SKM-1 (cell line): ENCODE results near the gene SULT1A3.
"Not testable (repeated sequence)": the region's sequence is repeated elsewhere in the genome, so short reads cannot be mapped to it uniquely, and the experiment has no call there.

Source experiments
- DNase-seq: peaks from one replicate; lab custom pipeline; 2025; ENCODE audit not compliant: unreplicated experiment; lab: John Stamatoyannopoulos, UW

Gene SULT1A3

DNA sequence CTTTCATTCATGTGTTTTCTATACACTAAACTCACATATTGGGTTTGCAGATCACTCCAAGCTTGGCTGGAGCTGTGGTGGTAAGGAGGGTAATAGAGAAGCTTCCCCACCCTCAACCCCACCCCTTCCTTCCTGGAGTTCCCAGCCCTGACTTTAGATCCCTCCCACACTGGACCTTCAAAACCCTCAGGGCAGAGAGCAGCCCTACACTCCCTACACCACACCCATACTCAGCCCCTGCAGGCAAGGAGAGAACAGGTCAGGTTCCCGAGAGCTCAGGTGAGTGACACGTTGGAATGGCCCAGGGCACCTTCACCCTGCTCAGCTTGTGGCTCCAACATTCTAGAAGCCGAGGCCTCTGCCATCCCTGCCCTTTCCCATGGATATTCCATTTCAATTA lies at the start of gene SULT1A3:
Gene SULT1A3 (plus strand): TSS at position 207 of the 400 bp plus-strand sequence. CDS start 1,474 bp downstream, outside the sequence.
- not testable (repeated sequence) for DNase-seq

DNA sequence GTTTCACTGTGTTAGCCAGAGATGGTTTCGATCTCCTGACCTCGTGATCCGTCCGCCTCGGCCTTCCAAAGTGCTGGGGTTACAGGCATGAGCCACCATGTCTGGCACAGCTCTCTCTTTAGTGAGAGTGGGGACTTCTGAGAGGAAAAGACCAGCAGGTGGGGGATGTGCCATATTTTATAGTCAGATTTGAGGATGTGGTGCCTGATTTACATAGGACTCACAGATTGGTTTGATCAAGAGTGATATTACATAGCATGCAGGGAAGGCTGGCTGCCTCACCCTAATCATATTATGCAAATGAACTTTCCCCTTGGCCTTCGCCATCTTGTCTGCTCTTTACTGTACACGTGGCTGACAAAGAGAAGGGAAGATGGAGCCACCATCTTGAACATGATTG lies 48.0 kb upstream of the SULT1A3 start:
- DNase-seq, result no peak

DNA sequence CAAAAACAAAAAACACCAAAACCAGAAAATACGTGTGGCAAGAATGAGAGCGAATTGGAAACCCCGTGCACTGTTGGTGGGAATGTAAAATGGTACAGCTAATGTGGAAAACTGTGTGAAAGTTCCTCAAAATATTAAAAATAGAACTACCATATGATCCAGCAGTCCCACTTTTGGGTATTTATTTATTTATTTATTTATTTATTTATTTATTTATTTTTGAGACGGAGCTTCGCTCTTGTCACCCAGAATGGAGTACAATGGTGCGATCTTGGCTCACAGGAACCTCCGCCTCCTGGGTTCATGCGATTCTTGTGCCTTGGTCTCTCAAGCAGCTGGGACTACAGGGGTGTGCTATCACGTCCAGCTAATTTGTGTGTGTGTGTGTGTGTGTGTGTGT lies 46.5 kb upstream of the SULT1A3 start:
- DNase-seq, result no peak

DNA sequence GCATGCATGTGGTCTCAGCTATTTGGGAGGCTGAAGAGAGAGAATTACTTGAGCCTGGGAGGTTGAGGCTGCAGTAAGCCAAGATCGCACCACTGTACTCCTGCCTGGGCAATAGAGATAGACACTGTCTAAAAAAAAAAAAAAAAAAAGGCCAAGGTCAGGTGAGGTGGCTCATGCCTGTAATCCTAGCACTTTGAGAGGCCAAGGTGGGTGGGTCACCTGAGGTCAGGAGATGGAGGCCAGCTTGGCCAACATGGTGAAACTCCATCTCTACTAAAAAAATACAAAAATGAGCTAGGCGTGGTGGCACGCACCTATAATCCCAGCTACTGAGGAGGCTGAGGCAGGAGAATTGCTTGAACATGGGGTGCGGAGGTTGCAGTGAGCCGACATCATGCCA lies 43.9 kb upstream of the SULT1A3 start:
- DNase-seq, result no peak

DNA sequence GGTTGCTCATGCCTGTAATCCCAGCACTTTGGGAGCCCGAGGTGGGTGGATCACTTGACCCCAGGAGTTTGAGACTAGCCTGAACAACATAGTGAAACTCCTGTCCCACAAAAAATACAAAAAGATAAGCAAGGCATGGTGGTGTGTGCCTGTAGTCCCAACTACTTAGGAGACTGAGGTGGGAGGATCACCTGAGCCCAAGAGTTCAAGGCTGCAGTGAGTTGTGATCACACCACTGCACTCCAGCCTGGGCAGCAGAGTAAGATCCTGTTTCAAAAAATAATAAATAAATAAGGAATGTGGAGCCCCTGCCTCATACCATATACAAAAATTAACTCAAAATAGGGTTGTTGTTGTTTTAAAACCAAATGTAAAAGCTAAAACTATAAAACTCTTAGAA lies 41.8 kb upstream of the SULT1A3 start:
- no peak for DNase-seq

DNA sequence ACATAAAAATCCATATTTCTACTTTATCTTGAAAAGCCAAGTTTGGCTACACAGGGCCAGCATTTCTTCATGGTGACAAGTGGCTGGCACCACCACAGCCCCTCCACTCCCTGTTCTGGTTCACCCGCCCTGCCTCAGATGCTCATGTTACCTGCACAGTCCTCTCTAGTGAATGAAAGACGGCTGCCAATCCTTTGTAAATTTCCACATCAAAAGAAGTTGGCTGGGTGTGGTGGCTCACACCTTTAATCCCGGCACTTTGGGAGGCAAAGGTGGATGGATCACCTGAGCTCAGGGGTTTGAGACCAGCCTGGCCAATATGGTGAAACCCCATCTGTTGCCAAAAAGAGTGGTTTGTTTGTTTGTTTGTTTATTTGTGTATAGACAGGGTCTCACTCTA lies 35.5 kb upstream of the SULT1A3 start:
- no peak for DNase-seq

DNA sequence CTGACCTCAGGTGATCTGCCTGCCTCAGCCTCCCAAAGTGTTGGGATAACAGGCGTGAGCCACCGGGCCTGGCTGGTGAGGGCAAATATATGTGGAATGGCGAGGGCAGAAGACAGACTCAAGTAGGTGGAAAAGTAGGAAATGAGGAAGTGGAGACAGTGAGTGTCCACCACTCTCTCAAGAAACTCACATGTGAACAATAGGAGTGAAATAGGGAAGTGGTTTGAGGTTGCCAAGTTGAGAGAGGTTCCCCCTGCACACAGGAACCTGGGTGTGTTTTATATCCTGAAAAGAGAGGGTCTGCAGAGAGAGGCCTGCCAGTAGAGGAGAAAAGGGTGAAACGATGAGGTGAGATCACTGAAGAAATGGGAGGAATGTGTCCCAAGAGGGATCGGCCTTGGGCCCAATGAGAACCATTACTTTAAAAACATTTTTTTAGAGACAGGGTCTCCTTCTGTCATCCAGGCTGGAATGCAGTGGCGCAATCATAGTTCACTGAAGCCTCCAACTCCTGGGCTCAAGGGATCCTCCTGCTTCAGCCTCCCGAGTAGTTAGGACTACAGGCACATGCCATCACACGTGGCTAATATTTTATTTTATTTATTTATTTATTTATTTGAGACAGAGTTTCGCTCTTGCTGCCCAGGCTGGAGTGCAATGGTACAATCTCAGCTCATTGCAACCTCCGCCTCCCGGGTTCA lies 32.7 kb upstream of the SULT1A3 start:
- peak; percentile 98 for DNase-seq

DNA sequence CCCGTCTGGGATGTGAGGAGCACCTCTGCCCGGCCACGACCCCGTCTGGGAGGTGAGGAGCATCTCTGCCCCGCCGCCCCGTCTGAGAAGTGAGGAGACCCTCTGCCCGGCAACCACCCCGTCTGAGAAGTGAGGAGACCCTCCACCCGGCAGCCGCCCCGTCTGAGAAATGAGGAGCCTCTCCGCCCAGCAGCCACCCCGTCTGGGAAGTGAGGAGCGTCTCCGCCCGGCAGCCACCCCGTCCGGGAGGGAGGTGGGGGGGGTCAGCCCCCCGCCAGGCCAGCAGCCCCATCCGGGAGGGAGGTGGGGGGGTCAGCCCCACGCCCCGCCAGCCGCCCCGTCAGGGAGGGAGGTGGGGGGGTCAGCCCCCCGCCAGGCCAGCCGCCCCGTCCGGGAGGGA lies 30.3 kb upstream of the SULT1A3 start:
- not testable (repeated sequence) for DNase-seq

DNA sequence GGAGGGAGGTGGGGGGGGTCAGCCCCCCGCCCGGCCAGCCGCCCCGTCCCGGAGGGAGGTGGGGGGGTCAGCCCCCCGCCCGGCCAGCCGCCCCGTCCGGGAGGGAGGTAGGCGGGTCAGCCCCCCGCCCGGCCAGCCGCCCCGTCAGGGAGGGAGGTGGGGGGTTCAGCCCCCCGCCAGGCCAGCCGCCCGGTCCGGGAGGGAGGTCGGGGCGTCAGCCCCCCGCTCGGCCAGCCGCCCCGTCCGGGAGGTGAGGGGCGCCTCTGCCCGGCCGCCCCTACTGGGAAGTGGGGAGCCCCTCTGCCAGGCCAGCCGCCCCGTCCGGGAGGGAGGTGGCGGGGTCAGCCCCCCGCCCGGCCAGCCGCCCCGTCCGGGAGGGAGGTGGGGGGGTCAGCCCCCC lies 29.6 kb upstream of the SULT1A3 start:
- not testable (repeated sequence) for DNase-seq

DNA sequence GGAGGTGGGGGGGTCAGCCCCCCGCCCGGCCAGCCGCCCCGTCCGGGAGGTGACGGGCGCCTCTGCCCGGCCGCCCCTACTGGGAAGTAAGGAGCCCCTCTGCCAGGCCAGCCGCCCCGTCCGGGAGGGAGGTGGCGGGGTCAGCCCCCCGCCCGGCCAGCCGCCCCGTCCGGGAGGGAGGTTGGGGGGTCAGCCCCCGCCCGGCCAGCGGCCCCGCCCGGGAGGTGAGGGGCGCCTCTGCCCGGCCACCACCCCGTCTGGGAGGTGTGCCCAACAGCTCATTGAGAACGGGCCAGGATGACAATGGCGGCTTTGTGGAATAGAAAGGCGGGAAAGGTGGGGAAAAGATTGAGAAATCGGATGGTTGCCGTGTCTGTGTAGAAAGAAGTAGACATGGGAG lies 28.9 kb upstream of the SULT1A3 start:
- DNase-seq, result not testable (repeated sequence)

DNA sequence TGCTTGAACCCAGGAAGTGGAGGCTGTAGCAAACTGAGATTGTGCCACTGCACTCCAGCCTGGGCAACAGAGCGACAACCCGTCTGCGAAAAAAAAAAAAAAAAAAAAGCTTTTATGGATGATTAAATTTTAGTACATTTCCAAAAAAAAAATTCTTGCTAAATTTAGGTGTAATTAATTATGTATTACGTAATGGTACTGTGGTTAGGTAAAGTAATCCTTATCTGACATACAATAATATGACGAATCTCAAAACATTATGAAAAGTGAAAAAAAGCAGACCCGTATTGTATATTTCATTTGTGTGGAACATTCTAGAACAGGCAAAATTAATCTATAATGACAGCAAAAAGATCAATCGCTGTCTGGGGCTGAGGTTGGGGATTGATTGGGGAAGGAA lies 26.0 kb upstream of the SULT1A3 start:
- no peak for DNase-seq

DNA sequence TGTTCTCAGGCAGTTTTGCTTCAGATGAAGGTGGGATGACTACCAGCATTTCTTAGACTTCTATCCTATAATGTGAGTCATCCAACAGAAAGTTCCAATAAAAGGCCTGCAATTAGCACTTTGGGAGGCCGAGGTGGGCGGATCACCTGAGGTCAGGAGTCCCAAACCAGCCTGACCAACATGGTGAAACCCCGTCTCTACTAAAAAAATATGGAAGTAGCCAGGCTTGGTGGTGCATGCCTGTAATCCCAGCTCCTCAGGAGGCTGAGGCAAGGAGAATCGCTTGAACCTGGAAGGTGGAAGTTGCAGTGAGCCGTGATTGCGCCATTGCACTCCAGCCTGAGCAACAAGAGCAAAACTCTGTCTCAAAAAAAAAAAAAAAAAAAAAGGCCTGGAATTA lies 22.2 kb upstream of the SULT1A3 start:
- DNase-seq, result not testable (repeated sequence)

DNA sequence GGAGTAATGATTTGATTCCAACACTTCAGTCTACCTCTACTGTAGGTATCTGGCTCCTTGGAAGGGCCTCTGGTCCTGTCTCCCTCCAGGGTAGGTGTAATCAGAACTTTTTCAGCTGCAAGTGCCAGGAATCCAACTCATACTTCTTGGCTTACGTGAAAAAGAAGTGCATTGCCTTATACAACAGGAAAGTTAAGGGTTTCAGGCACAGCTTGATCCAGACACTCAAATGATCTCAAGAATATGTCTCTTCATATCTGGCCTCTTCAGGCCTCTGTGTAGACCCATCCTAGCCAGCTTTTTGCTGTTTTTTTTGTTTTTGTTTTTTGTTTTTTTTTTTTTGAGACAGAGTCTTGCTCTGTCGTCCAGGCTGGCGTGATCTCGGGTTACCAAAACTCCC lies 19.9 kb upstream of the SULT1A3 start:
- no peak for DNase-seq

DNA sequence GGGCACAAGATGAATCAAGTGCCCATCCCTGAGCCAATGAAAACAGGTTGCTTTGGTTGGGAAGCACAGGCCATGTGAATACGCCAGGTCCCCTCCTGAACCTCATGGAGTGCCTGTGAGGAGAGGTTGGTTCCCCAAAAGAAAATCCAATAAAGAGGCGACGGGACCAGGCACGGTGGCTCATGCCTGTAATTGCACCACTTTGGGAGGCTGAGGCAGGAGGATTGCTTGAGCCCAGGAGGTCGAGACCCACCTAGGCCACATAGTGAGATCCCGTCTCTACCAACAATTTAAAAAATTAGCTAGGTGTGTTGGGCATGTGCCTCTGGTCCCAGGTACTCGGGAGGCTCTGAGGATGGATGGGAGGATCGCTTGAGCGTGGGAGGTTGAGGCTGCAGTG lies 19.1 kb upstream of the SULT1A3 start:
- DNase-seq, result no peak

DNA sequence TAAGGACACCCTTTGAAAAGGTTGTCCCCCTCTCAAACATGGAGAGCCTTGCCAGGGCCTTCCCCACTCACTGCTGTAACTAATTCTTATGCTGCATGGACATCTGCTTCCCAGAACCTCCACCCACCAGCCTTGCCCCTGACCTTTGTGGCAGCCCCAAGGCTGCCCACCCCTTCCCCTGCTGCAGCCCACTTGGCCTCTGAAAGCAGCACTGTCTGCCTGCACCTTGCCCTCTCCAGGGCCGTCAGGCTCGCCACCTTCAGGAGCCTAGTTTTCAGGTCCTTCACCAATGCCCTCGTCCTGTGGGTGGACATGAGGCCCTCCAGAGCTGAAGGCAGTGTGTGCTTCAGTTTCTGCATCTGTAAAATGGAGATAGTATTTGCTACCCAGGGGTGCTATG lies 18.3 kb upstream of the SULT1A3 start:
- DNase-seq, result no peak

DNA sequence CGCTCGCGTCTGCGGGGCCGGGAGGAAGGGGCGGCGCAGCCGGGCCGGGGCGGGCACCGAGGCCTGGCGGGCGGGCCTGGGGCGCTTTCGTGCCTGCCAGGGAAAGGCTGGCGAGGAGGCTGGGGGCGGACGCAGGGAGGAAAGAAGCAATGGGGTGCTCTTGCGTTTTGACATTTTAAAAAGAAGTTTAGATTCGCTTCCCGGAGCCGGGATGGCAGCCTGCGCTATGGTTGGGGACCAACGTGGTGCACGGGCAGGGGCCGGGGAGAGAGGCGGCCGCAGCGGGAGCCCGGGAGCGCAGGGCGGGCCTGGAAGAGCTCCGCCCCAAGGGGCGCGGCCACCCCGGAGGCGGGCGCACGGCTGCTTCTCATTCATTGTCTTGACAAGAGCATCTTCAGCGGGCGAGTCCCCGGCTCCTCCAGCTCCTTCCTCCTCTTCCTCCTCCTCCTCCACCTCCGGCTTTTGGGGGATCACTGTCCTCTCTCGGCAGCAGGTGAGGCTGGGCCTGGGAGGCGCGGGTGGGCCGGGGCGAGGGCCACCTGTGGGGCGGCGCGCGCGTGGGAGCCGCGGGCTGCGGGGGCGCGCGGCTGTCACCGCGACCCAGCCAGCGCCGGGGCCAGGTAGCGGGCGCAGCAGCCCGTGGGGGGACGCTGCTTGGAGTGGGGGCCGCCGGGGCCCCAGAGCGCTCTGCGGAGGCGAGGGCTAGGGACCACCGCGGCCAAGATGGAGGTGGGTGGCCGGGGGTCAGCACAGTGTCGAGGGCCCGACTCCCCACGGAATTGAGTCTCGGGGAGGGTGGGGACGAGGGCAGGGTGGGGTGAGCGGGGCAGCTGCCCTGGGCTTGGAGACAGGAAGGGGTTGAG lies 15.6 kb upstream of the SULT1A3 start, which contains the start of gene CORO1A:
Gene CORO1A (plus strand): TSS at position 370 of the 863 bp plus-strand sequence. CDS start 1,608 bp downstream, outside the sequence.
- DNase-seq, result peak; percentile 84

DNA sequence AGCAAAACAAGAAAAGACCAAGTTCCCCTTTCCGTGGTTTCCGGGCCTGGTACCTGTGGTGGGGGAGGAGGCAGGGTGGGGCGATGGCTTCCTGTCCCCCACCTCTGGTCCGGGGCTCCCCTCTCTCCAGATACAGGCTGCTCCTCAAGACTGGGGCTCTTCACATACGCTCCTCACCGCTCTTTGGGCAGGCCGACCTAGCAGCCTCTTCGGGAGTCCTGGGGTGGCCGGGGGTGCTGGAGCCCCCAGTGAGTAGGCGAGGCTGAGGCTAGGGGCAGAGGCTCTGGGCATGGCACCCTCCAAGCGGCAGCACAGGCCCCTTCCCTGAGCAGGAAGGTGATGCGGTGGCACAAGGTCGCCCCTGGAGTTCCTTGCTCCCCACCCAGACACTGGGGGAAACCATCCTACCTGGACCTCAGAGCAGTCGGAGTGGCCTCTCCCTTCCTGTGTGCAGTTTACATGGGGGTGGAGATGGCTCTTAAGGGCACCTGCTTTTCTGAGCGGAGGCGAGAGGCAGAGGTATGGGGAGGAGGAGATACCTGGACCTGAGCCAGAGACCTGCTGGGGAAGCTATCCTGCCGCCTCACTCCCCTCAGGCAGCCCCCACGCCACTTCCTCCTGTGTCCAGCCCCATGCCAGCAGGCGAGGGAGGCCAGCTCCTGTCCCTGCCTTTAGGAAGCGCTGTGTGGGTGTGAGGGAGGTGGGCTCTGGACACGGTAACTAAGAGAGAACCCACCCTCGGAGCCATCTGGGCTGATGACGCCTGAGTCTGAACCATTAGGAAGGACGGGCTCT lies 14.8 kb upstream of the SULT1A3 start:
- DNase-seq, result peak; percentile 81

DNA sequence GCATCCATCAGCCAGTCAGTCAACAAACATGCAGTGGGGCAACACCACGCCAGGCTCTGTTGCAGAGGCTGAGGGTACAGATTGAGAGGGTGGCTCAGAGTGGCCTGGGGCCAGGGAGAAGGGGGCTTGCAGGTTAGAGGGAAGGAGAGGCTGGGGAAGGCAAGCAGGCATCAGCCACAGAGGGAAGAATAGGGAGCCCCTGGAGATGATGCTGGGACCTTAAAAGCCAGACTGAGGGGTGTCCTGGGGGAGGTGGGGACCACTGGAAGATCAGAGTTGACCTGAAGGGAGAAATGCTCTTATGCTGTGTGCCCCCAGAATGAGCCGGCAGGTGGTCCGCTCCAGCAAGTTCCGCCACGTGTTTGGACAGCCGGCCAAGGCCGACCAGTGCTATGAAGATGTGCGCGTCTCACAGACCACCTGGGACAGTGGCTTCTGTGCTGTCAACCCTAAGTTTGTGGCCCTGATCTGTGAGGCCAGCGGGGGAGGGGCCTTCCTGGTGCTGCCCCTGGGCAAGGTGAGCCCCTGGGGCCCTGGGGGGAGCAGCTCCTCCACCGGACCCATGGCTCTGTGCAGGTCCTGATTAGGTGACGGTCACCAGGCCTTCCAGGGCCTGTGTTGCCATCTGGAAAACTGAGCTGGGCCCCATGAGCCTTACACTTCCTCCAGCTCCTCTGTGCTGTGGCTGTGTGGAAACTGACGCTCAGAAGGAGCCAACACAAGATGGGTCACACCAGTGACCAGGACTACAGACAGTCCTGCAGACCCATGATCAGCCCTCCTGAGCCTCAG lies 14.0 kb upstream of the SULT1A3 start:
- peak; percentile 83 for DNase-seq

DNA sequence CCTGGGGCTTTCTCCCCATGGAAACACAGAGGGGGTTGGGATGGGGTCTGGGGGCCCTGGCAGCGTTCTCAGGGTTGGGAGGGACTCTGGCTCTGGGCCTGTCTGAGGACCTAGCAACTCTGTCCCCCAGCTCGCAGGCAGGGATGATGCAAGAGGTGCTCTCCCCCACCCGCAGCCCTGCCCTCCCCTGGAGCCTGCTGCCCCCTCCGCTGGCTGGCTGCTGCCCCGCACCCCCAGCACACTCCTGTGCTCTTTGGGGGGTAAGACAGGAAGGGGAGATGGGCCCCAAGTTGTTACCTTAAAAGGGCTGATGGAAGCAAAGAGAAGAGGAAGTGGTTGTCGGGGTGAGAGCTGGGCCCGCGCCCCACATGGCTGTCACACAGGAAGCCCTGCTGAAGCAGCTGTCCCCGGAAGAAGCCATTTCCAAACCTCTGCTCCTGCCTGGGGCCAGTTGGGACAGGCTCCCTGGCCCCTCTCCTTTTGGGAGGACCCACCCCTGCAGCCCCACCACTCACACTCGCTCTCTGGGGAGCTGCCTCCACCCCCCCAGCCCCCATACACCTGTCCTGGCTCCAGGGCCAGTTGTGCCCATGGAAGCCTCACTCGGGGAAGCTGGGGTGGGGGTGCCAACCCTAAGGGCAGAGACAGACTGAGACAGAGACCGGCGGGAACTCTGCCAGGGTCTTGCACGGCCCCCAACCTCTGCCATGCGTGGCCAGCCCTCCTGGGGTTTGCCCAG lies 13.2 kb upstream of the SULT1A3 start:
- DNase-seq, result peak; percentile 93

DNA sequence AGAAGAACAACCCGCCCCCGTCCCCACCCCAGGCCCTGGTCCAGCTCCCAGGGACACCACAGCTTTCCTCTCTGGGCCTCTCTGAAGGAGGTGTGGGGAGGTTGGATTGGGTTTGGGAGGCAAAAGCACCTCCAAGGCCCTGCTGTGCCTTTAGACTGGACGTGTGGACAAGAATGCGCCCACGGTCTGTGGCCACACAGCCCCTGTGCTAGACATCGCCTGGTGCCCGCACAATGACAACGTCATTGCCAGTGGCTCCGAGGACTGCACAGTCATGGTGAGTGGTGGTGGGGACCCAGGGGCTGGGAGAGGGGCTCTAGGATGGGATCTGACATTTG lies 12.6 kb upstream of the SULT1A3 start:
- no peak for DNase-seq
